ENCODE data around the gene ANTXR1. TPM values are rescaled to one million over a fixed set of nuclear protein-coding genes. Genes with fewer than 3 reads are reported as not detected.

The ANTXR1 gene
- total RNA-seq, 2 donors from 2014 or later = 48.3 to 54.5 TPM

GRCh38 chr2:69095305-69095704, 82.3 kb downstream of the ANTXR1 start:
- Mint-ChIP-seq H3K27me3 (ENCODE audit: insufficient read depth) (no peaks in the 10 kb centered on the region), H3K4me1 (no peaks in the 10 kb centered on the region), H3K4me3 (no peak overlapping the region), H3K36me3 (ENCODE audit: low read depth) (peaks cover 22% of the 10 kb centered on the region), H3K27ac (no peak overlapping the region), H3K9me3 (no peaks in the 10 kb centered on the region)
- Histone ChIP-seq H3K4me3 (ENCODE audit: low read length) (no peak overlapping the region), H3K27ac (ENCODE audit: low read depth, low read length) (no peak overlapping the region), H3K36me3 (ENCODE audit: control insufficient read depth, insufficient read depth, low read length) (no peaks in the 10 kb centered on the region), H3K27me3 (ENCODE audit: control insufficient read depth, insufficient read depth, low read length, poor library complexity, severe bottlenecking) (no peaks in the 10 kb centered on the region), H3K4me1 (ENCODE audit: control insufficient read depth, insufficient read depth, low read length) (peaks cover 4% of the 10 kb centered on the region), H3K9me3 (ENCODE audit: control insufficient read depth, low read length) (no peaks in the 10 kb centered on the region), H3K9ac (ENCODE audit: extremely low read depth, low read length, poor library complexity, severe bottlenecking) (no peak overlapping the region)
- no peak for DNase-seq
- 99 to 100% methylated on average over 2 of the region's 2 CpGs for WGBS, 2 experiments (ENCODE audit: insufficient coverage in 1 of 2, insufficient read length in 1 of 2)
- no peak for TF ChIP-seq CTCF (conservative IDR thresholded peaks at IDR 0.05)

GRCh38 chr2:69096326-69097095, 83.5 kb downstream of the ANTXR1 start:
- no peak overlapping the region for H3K4me3 Mint-ChIP-seq
- H3K4me3 ChIP-seq (ENCODE audit: low read length) = no peak overlapping the region
- no peaks in the 10 kb centered on the region for H3K36me3 ChIP-seq (ENCODE audit: control insufficient read depth, insufficient read depth, low read length)
- no peak overlapping the region for H3K9ac ChIP-seq (ENCODE audit: extremely low read depth, low read length, poor library complexity, severe bottlenecking)
- no peak overlapping the region for H3K27ac ChIP-seq (ENCODE audit: low read depth, low read length)
- H3K27me3 Mint-ChIP-seq (ENCODE audit: insufficient read depth) = no peaks in the 10 kb centered on the region
- H3K4me1 Mint-ChIP-seq = no peaks in the 10 kb centered on the region
- H3K9me3 Mint-ChIP-seq = no peaks in the 10 kb centered on the region
- DNase-seq = no peak
- H3K9me3 ChIP-seq (ENCODE audit: control insufficient read depth, low read length) = no peaks in the 10 kb centered on the region
- H3K36me3 Mint-ChIP-seq (ENCODE audit: low read depth) = peaks cover 15% of the 10 kb centered on the region
- no peak for TF ChIP-seq CTCF (conservative IDR thresholded peaks at IDR 0.05)
- no peaks in the 10 kb centered on the region for H3K27me3 ChIP-seq (ENCODE audit: control insufficient read depth, insufficient read depth, low read length, poor library complexity, severe bottlenecking)
- peaks cover 7% of the 10 kb centered on the region for H3K4me1 ChIP-seq (ENCODE audit: control insufficient read depth, insufficient read depth, low read length)
- WGBS, 2 experiments (ENCODE audit: insufficient coverage in 1 of 2, insufficient read length in 1 of 2) = 90 to 100% methylated on average over 2 of the region's 2 CpGs
- no peak overlapping the region for H3K27ac Mint-ChIP-seq

GRCh38 chr2:69097148-69097610, 84.2 kb downstream of the ANTXR1 start:
- H3K27ac Mint-ChIP-seq = no peak overlapping the region
- H3K4me3 Mint-ChIP-seq = no peak overlapping the region
- WGBS, 2 experiments (ENCODE audit: insufficient coverage in 1 of 2, insufficient read length in 1 of 2) = 79 to 100% methylated on average over 1 to 2 of the region's 2 CpGs
- H3K4me1 ChIP-seq (ENCODE audit: control insufficient read depth, insufficient read depth, low read length) = peaks cover 7% of the 10 kb centered on the region
- H3K9me3 ChIP-seq (ENCODE audit: control insufficient read depth, low read length) = no peaks in the 10 kb centered on the region
- no peak for DNase-seq
- H3K4me3 ChIP-seq (ENCODE audit: low read length) = no peak overlapping the region
- TF ChIP-seq CTCF (conservative IDR thresholded peaks at IDR 0.05) = no peak
- H3K27me3 ChIP-seq (ENCODE audit: control insufficient read depth, insufficient read depth, low read length, poor library complexity, severe bottlenecking) = no peaks in the 10 kb centered on the region
- H3K36me3 Mint-ChIP-seq (ENCODE audit: low read depth) = peaks cover 11% of the 10 kb centered on the region
- H3K27me3 Mint-ChIP-seq (ENCODE audit: insufficient read depth) = no peaks in the 10 kb centered on the region
- no peaks in the 10 kb centered on the region for H3K36me3 ChIP-seq (ENCODE audit: control insufficient read depth, insufficient read depth, low read length)
- no peak overlapping the region for H3K27ac ChIP-seq (ENCODE audit: low read depth, low read length)
- no peak overlapping the region for H3K9ac ChIP-seq (ENCODE audit: extremely low read depth, low read length, poor library complexity, severe bottlenecking)
- H3K9me3 Mint-ChIP-seq = no peaks in the 10 kb centered on the region
- H3K4me1 Mint-ChIP-seq = no peaks in the 10 kb centered on the region
